ENCODE results near the gene SPTBN4. TPM values are rescaled to one million over a fixed set of nuclear protein-coding genes. Genes with fewer than 3 reads are reported as not detected.
A peak's percentile ranks its signal among the peaks of the same experiment; 100 is the strongest.

Gene SPTBN4
- total and polyA plus RNA-seq, 2 experiments from 2014 or later, result 0.32 to 5.5 TPM

DNA sequence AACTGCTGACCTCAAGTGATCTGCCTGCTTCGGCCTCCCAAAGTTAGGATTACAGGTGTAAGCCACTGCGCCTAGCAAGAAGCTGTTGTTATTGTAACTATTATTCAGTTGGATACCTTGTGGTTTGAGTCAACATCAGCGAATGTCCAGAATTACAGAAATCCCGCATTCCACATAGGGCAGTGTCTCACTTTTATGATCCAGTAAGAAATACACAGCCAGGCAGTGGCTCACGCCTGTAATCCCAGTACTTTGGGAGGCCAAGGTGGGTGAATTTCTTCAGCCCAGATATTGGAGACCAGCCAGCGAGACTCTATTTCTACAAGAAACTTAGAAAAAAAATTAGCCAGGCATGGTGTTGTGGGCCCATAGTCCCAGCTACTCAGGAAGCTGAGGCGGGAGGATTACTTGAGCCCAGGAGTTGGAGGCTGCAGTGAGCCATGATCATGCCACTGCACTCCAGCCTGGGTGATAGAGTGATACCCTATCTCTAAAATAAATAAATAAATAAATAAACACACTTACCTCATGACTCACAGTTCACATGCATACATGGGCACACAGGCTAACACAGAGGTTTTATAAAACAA, 43.8 kb downstream of the SPTBN4 start:
- TF ChIP-seq, protein P1, sequence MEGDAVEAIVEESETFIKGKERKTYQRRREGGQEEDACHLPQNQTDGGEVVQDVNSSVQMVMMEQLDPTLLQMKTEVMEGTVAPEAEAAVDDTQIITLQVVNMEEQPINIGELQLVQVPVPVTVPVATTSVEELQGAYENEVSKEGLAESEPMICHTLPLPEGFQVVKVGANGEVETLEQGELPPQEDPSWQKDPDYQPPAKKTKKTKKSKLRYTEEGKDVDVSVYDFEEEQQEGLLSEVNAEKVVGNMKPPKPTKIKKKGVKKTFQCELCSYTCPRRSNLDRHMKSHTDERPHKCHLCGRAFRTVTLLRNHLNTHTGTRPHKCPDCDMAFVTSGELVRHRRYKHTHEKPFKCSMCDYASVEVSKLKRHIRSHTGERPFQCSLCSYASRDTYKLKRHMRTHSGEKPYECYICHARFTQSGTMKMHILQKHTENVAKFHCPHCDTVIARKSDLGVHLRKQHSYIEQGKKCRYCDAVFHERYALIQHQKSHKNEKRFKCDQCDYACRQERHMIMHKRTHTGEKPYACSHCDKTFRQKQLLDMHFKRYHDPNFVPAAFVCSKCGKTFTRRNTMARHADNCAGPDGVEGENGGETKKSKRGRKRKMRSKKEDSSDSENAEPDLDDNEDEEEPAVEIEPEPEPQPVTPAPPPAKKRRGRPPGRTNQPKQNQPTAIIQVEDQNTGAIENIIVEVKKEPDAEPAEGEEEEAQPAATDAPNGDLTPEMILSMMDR (IDR thresholded peaks at IDR 0.05; ENCODE audit: low read depth, low read length), result no peak
- Histone ChIP-seq H3K36me3 (no peaks in the 10 kb centered on the region), H3K27me3 (peaks cover 84% of the 10 kb centered on the region)

DNA sequence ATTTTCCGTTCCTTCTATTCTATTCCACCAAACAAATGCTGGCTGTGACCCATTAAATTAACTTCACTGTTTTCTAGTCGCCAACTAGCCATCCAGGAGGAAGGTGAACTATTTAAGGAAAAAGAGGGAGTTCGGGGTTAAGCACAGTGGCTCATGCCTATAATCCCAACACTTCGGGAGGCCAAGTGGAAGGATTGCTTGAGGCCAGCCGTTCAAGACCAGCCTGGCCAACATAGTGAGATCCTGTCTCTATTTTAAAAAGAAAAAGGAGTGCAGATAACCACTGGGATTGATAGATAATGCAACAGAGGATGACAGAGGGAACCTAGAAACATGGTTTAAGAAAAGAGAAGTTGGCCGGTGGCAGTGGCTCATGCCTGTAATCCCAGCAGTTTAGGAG, 44.7 kb downstream of the SPTBN4 start:
- Histone ChIP-seq H3K36me3 (no peaks in the 10 kb centered on the region), H3K27ac (no peak overlapping the region), H3K27me3 (peaks cover 84% of the 10 kb centered on the region), H3K4me3 (no peak overlapping the region), H3K4me1 (ENCODE audit: low read depth) (no peaks in the 10 kb centered on the region), H3K9me3 (ENCODE audit: low read depth) (no peaks in the 10 kb centered on the region)
- DNase-seq (ENCODE audit: low read depth in 1 of 2, low spot score in 1 of 2), result no peak
- TF ChIP-seq, protein P1 (IDR thresholded peaks at IDR 0.05; ENCODE audit: low read depth, low read length), result no peak

More for the DNA sequence above, 43.8 kb downstream of the SPTBN4 start:
- Histone ChIP-seq H3K9me3 (ENCODE audit: low read depth) (no peaks in the 10 kb centered on the region), H3K4me3 (no peak overlapping the region), H3K27ac (no peak overlapping the region), H3K4me1 (ENCODE audit: low read depth) (no peaks in the 10 kb centered on the region)
- DNase-seq (ENCODE audit: low read depth in 1 of 2, low spot score in 1 of 2), result no peak

DNA sequence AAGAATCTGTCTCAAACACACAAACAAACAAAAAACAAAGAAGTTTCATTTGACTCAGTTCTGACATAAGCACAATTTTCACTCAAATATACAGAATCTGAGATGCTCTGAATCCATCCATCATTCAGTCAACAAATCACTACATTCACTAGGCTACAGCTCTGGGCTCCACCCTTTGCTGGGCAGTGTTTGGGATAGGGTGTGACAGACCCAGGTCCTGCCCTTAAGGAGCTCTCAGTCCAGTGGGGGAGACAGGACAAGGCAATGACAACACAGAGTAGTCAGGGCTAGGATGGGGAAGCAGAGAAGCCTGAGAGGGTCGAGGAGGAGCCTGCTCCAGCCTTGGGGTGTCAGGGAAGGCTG, 45.3 kb downstream of the SPTBN4 start:
- no peak for DNase-seq (ENCODE audit: low read depth in 1 of 2, low spot score in 1 of 2)
- no peak overlapping the region for H3K4me3 ChIP-seq
- H3K27me3 ChIP-seq, result peaks cover 90% of the 10 kb centered on the region
- TF ChIP-seq, protein P1 (IDR thresholded peaks at IDR 0.05; ENCODE audit: low read depth, low read length), result no peak
- no peak overlapping the region for H3K27ac ChIP-seq
- H3K9me3 ChIP-seq (ENCODE audit: low read depth), result no peaks in the 10 kb centered on the region
- H3K36me3 ChIP-seq, result no peaks in the 10 kb centered on the region
- no peaks in the 10 kb centered on the region for H3K4me1 ChIP-seq (ENCODE audit: low read depth)

DNA sequence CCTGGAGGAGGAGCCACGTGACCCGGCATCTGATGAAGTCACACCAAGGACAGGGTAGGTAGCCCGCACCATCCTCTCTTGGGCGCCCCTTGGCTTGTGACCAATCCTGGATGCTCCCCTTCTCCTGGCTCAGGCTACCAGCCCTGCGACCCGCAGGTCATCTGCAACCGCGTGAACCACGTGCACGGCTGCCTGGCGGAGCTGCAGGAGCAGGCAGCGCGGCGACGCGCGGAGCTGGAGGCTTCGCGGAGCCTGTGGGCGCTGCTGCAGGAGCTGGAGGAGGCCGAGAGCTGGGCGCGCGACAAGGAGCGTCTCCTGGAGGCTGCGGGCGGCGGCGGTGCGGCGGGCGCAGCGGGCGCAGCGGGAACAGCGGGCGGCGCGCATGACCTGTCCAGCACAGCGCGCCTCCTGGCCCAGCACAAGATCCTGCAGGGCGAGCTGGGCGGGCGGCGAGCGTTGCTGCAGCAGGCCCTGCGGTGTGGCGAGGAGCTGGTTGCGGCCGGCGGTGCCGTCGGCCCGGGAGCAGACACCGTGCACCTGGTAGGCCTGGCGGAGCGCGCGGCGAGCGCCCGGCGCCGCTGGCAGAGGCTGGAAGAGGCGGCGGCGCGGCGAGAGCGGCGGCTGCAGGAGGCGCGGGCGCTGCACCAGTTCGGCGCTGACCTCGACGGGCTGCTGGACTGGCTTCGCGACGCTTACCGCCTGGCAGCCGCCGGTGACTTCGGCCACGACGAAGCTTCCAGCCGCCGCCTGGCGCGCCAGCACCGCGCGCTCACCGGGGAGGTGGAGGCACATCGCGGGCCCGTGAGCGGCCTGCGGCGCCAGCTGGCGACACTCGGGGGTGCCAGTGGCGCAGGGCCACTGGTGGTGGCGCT, 45.9 kb downstream of the SPTBN4 start:
- TF ChIP-seq, protein P1 (IDR thresholded peaks at IDR 0.05; ENCODE audit: low read depth, low read length), result no peak
- no peaks in the 10 kb centered on the region for H3K4me1 ChIP-seq (ENCODE audit: low read depth)
- H3K4me3 ChIP-seq, result peak overlapping the region; percentile 14
- peaks cover 96% of the 10 kb centered on the region for H3K27me3 ChIP-seq
- H3K27ac ChIP-seq, result no peak overlapping the region
- DNase-seq (ENCODE audit: low read depth in 1 of 2, low spot score in 1 of 2), result peak; percentile 33 to 70
- H3K36me3 ChIP-seq, result no peaks in the 10 kb centered on the region
- H3K9me3 ChIP-seq (ENCODE audit: low read depth), result no peaks in the 10 kb centered on the region

DNA sequence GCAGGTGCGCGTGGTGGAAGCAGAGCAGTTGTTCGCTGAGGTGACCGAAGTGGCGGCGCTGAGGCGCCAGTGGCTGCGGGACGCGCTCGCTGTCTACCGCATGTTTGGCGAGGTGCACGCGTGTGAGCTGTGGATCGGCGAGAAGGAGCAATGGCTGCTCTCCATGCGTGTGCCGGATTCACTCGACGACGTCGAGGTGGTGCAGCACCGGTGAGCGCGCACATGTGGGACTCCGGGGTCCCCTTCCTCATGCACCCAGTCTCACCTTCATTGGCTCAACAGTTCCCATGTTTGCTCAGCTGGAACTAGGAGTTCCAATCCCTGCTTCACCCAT, 46.5 kb downstream of the SPTBN4 start:
- H3K36me3 ChIP-seq, result no peaks in the 10 kb centered on the region
- DNase-seq (ENCODE audit: low read depth in 1 of 2, low spot score in 1 of 2), result no peak
- H3K27ac ChIP-seq, result no peak overlapping the region
- H3K4me3 ChIP-seq, result no peak overlapping the region
- no peaks in the 10 kb centered on the region for H3K9me3 ChIP-seq (ENCODE audit: low read depth)
- TF ChIP-seq, protein P1 (IDR thresholded peaks at IDR 0.05; ENCODE audit: low read depth, low read length), result no peak
- H3K27me3 ChIP-seq, result peaks cover 97% of the 10 kb centered on the region
- H3K4me1 ChIP-seq (ENCODE audit: low read depth), result no peaks in the 10 kb centered on the region

Data from cardiac muscle cell (in vitro differentiated cells and primary cell).